Testis (tissue), 3 donors: ENCODE data around the gene COX10. TPM values are rescaled to one million over a fixed set of nuclear protein-coding genes. Genes with fewer than 3 reads are reported as not detected.
"Not testable (repeated sequence)": the region's sequence is repeated elsewhere in the genome, so short reads cannot be mapped to it uniquely, and the experiment has no call there.

Experiments
- DNase-seq: peaks from one replicate; pipeline ENCODE4 v3.0.0-alpha.2; 2019
- H3K27ac ChIP-seq, 2 donors: fragments of 200-600 bp; sonication (generic); one replicate each; pipeline ENCODE4 v1.5.1; 2019
- H3K27me3 ChIP-seq: fragments of 200-600 bp; sonication (generic); one replicate; pipeline ENCODE4 v1.5.1; 2019
- H3K36me3 ChIP-seq: fragments of 200-600 bp; sonication (generic); one replicate; pipeline ENCODE4 v1.5.1; 2017; ENCODE audit warnings: low read depth; ENCODE audit errors: missing control alignments
- H3K4me1 ChIP-seq: fragments of 200-600 bp; sonication (generic); one replicate; pipeline ENCODE4 v1.5.1; 2019
- H3K4me3 ChIP-seq, 2 donors: fragments of 200-600 bp; sonication (generic); one replicate each; pipeline ENCODE4 v1.5.1; 2017 to 2019
- H3K9me3 ChIP-seq: fragments of 200-600 bp; sonication (generic); one replicate; pipeline ENCODE4 v1.5.1; 2017
- POLR2A ChIP-seq: fragments of 450-650 bp; IDR thresholded peaks from one replicate; pipeline ENCODE4 v1.6.1; 2017; ENCODE audit warnings: antibody characterized with exemption, mild to moderate bottlenecking, moderate library complexity
- WGBS, 2 donors: methylation state at CpG; one replicate each; pipeline ENCODE4 v1.1.5; 2018; 5-methylcytosine and 5-hydroxymethylcytosine counted together
- intact Hi-C: fragments of 100-400 bp; cut with DNase I; formaldehyde crosslinking; loops from one replicate; pipeline ENCODE4 v1.15.1; 2023; ENCODE audit warnings: low total_unique reads
- polyA plus RNA-seq: library from polyadenylated mRNA; stranded (reverse); fragments of 350-450 nt; fragmentation: Illumina TruSeq; extraction: RNeasy Lipid Tissue Mini Kit (QIAGEN cat#74804); gene quantifications from one replicate; pipeline ENCODE4 v1.2.3, GENCODE V29; 2014; ENCODE audit warnings: low read depth, low replicate concordance; ENCODE audit not compliant: insufficient read depth
- total RNA-seq, 2 donors: library from RNA; depleted of rRNA; stranded (reverse); fragments of >200 nt; gene quantifications; one replicate each; pipeline ENCODE4 v1.2.3, GENCODE V29; 2016
- TF ChIP-seq, protein P1 (sequence below), 3 experiments: fragments of 450-650 bp in 2 of 3; fragments of 200-600 bp in 1 of 3; sonication (generic) in 1 of 3; IDR thresholded peaks; one replicate each; pipeline ENCODE4 v1.5.1; 2016 to 2019; ENCODE audit warnings: antibody characterized with exemption in 3 of 3, mild to moderate bottlenecking in 2 of 3, moderate library complexity in 1 of 3

Gene COX10
- total and polyA plus RNA-seq, 3 donors from 2014 or later = 44.9 to 51.0 (median 50.6) TPM

GRCh38 chr17:14169287-14169686 lies 100.0 kb downstream of the COX10 start:
- Histone ChIP-seq H3K4me3 (no peak overlapping the region), H3K27ac (no peak overlapping the region), H3K36me3 (no peaks in the 10 kb centered on the region), H3K9me3 (no peaks in the 10 kb centered on the region), H3K4me1 (no peaks in the 10 kb centered on the region), H3K27me3 (no peaks in the 10 kb centered on the region)
- TF ChIP-seq, protein P1, sequence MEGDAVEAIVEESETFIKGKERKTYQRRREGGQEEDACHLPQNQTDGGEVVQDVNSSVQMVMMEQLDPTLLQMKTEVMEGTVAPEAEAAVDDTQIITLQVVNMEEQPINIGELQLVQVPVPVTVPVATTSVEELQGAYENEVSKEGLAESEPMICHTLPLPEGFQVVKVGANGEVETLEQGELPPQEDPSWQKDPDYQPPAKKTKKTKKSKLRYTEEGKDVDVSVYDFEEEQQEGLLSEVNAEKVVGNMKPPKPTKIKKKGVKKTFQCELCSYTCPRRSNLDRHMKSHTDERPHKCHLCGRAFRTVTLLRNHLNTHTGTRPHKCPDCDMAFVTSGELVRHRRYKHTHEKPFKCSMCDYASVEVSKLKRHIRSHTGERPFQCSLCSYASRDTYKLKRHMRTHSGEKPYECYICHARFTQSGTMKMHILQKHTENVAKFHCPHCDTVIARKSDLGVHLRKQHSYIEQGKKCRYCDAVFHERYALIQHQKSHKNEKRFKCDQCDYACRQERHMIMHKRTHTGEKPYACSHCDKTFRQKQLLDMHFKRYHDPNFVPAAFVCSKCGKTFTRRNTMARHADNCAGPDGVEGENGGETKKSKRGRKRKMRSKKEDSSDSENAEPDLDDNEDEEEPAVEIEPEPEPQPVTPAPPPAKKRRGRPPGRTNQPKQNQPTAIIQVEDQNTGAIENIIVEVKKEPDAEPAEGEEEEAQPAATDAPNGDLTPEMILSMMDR (IDR thresholded peaks at IDR 0.05) = no peak
- TF ChIP-seq POLR2A = no peak
- intact Hi-C loops = no loop called here
- WGBS, 2 donors = 91 to 97% methylated on average over 2 of the region's 2 CpGs
- no peak for DNase-seq

GRCh38 chr17:14169901-14170300 lies 100.6 kb downstream of the COX10 start:
- no peaks in the 10 kb centered on the region for H3K4me1 ChIP-seq

DNA sequence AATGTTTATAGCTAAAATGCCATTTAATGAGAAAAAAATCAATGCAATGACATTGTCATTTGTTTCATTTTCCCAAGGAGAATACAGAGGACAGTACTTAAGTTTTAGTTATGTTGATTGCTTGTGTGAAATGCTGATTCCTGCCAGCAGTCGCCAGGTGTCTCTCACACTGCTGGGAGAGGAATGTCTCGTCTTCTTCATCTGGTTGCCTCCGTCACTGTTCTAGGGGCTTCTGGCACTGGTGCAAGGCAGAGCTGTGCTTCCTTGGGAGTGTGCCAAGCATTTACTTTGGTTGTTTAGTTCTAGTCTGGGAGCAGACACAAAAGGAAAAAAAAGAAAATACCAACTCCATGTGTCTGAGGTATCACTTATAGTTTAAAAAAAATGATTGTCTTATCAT lies 107.7 kb downstream of the COX10 start:
- H3K4me1 ChIP-seq, H3K4me3 ChIP-seq, H3K27me3 ChIP-seq, H3K36me3 ChIP-seq, intact Hi-C loops, DNase-seq, H3K27ac ChIP-seq, H3K9me3 ChIP-seq: not testable (repeated sequence)
- WGBS, 2 donors = 44 to 51% methylated on average over 3 of the region's 3 CpGs

More at GRCh38 chr17:14169901-14170300, 100.6 kb downstream of the COX10 start:
- H3K4me3 ChIP-seq = no peak overlapping the region
- H3K27me3 ChIP-seq = no peaks in the 10 kb centered on the region
- no peak for DNase-seq
- TF ChIP-seq, protein P1 (IDR thresholded peaks at IDR 0.05) = no peak
- TF ChIP-seq POLR2A = no peak
- 92 to 100% methylated on average over 1 of the region's 1 CpG for WGBS, 2 donors
- H3K27ac ChIP-seq = no peak overlapping the region
- H3K36me3 ChIP-seq = no peaks in the 10 kb centered on the region
- intact Hi-C loops = no loop called here
- no peaks in the 10 kb centered on the region for H3K9me3 ChIP-seq

GRCh38 chr17:14177801-14178200 lies 108.5 kb downstream of the COX10 start:
- intact Hi-C loops, H3K4me1 ChIP-seq, H3K4me3 ChIP-seq, H3K9me3 ChIP-seq, H3K27me3 ChIP-seq, H3K27ac ChIP-seq, H3K36me3 ChIP-seq, DNase-seq: not testable (repeated sequence)
- 100% methylated on average over 1 of the region's 4 CpGs; no CpG with 5 or more reads in 1 of the 2 donors for WGBS, 2 donors

GRCh38 chr17:14179951-14180350 lies 110.6 kb downstream of the COX10 start:
- H3K9me3 ChIP-seq, DNase-seq, H3K27ac ChIP-seq, H3K36me3 ChIP-seq, H3K4me1 ChIP-seq, intact Hi-C loops, H3K27me3 ChIP-seq, H3K4me3 ChIP-seq: not testable (repeated sequence)
- no CpG with 5 or more reads among the region's 1 CpG for WGBS, 2 donors

DNA sequence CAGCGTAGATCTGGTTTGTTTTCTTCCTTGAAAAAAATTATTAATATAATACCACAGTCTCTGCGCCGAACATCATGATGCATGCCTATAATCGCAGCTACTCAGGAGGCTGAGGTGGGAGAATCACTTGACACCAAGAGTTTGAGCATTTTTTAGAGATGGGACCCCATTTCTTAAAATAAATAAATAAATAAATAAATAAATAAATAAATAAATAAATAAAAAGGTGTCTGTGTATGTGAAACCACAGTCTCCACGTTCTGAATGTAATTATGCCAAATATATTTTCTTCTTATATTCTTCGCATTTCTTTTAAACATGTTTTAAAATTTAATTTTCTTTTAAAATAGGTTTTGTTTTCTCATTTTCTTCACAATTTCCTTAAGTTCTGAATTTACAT lies 112.8 kb downstream of the COX10 start:
- H3K27me3 ChIP-seq, H3K4me1 ChIP-seq, H3K9me3 ChIP-seq, H3K27ac ChIP-seq, H3K4me3 ChIP-seq, H3K36me3 ChIP-seq, DNase-seq, intact Hi-C loops: not testable (repeated sequence)
- 96 to 97% methylated on average over 6 of the region's 6 CpGs for WGBS, 2 donors

DNA sequence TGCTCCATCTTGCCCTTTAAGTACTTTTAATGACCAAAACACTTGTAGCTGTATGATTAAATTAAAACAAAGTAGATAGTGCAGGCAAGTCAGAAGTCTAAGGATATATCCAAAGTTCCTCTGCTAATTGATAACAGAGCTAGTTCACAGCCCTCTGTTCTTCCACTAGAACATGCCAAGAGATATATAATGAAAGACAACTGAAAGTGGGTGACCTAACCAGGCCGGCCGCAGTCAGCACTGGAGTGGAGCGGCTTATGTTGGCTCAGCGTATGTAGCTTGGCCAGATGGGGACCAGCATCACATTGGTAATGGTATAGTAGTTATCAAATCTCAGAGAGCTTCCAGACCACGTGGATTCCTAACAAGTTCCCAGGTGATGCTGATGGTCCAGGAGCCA lies 115.2 kb downstream of the COX10 start:
- H3K27ac ChIP-seq, H3K36me3 ChIP-seq, H3K4me1 ChIP-seq, DNase-seq, H3K27me3 ChIP-seq, intact Hi-C loops, H3K9me3 ChIP-seq, H3K4me3 ChIP-seq: not testable (repeated sequence)
- WGBS, 2 donors = 95% methylated on average over 4 of the region's 5 CpGs; no CpG with 5 or more reads in 1 of the 2 donors

DNA sequence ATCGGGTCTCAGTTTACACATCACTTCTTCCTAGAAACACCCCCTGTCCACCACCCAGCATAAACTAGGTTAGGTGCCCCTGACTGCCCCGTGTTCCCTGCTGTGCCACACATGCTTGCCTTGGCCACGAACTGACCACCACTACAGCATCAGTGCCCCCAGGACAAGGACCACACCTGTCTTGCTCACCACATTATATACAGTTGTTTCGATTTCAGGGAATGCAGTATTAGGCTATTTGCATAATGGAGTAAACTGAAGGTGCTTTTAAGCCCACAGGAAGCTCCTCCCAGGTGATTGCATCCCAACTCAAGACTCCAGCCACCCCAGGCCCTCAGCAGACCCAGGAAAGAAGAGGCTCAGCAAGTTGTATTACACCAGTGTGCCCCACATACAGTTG lies 117.1 kb downstream of the COX10 start:
- intact Hi-C loops, H3K27me3 ChIP-seq, DNase-seq, H3K36me3 ChIP-seq, H3K4me1 ChIP-seq, H3K4me3 ChIP-seq, H3K27ac ChIP-seq, H3K9me3 ChIP-seq: not testable (repeated sequence)
- WGBS, 2 donors = 100% methylated on average over 2 of the region's 4 CpGs; no CpG with 5 or more reads in 1 of the 2 donors

DNA sequence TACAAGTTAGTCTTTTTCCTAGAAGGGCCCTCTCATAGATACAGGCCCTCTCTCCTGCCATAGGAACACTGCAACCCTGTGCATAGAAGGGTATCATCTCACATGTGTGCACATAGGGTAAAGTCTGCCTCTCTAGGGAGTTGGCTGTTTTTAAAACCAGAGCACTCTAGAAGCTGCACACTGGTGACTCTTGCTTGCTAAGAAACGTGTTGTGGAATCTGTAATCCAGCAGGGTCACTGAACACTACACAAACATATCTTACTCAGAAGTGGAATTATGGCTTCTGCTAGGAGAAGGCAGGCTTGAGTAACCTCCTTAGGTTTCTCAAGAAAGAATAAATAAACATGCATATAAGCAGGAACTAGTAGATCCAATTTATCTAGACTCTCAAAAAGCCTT lies 121.5 kb downstream of the COX10 start:
- H3K4me3 ChIP-seq, intact Hi-C loops, DNase-seq, H3K27me3 ChIP-seq, H3K9me3 ChIP-seq, H3K4me1 ChIP-seq, H3K27ac ChIP-seq, H3K36me3 ChIP-seq: not testable (repeated sequence)
- 50 to 100% methylated on average over 1 of the region's 1 CpG for WGBS, 2 donors

DNA sequence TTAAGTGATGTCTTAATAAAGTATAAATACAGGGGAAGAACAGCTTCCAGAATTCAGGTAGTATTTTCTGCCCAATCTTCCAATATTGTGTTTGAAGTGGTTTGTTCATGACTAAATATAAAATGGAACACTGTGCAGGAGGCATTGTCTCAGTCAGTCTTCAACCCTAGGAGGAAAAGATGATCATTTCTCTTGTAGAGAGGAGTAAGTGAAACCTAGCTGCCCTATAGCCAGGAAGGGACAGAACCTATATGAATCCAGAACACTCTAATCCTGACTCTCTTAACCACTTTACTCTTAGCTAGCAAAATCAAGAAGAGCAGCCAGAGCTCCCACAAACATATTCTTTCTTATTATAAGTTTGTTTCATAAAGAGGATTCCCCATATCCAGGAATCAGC lies 122.2 kb downstream of the COX10 start:
- H3K4me3 ChIP-seq, H3K27ac ChIP-seq, DNase-seq, H3K27me3 ChIP-seq, H3K4me1 ChIP-seq, H3K36me3 ChIP-seq, intact Hi-C loops, H3K9me3 ChIP-seq: not testable (repeated sequence)

GRCh38 chr17:14192039-14192438 lies 122.7 kb downstream of the COX10 start:
- H3K4me3 ChIP-seq, H3K27me3 ChIP-seq, H3K27ac ChIP-seq, H3K4me1 ChIP-seq, H3K36me3 ChIP-seq, intact Hi-C loops, DNase-seq, H3K9me3 ChIP-seq: not testable (repeated sequence)
- 89 to 99% methylated on average over 3 to 11 of the region's 11 CpGs for WGBS, 2 donors
